PC-3 (cell line): ENCODE measurements around the gene CCDC192.

Experiments
- EZH2 ChIP-seq: fragments of 300-600 bp; sonication (generic); IDR thresholded peaks from one replicate; pipeline ENCODE4 v1.6.1; 2017; ENCODE audit warnings: antibody characterized with exemption, mild to moderate bottlenecking, low read length; ENCODE audit not compliant: unreplicated experiment
- TF ChIP-seq, protein P1 (sequence below): fragments of 300-600 bp; sonication (generic); conservative IDR thresholded peaks from 2 replicates; pipeline ENCODE4 v1.5.1; 2017; ENCODE audit warnings: antibody characterized with exemption, low read depth, mild to moderate bottlenecking, low read length

DNA sequence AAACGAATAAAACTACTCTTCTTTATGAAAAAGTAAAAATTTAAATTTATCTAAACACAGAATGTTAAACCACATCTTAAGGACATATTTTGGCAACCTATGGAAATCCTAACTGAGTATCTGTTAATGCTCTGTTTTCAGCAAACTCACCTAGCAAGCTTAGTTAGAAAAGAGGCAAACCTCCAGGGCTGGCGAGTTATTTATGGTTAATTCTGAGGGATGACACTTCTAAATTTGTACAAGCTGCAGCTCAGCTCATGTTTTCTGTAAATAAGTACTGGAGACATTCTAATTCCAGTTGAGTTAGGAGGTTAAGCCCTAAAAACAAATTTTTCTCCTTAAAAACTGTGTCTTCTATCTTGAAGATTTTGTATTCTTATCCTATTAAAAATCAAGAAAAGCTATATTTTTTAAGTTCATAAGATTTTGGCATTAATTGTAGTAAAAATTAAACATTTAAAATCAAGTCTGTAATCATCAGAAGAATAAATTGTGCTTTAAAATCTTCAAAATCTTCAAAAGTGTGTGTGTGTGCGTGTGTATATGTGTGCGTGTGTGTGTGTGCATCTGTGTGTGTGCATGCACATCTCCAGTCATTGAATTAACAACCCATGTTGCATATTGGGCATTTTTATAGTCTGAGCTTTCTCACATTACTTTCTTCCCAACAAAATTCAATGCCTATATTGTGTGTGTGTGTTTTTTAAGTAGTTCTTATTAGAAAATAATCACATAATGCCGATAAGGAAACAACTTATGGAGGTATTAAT is 127.8 kb downstream of the CCDC192 start:
- TF ChIP-seq, protein P1, sequence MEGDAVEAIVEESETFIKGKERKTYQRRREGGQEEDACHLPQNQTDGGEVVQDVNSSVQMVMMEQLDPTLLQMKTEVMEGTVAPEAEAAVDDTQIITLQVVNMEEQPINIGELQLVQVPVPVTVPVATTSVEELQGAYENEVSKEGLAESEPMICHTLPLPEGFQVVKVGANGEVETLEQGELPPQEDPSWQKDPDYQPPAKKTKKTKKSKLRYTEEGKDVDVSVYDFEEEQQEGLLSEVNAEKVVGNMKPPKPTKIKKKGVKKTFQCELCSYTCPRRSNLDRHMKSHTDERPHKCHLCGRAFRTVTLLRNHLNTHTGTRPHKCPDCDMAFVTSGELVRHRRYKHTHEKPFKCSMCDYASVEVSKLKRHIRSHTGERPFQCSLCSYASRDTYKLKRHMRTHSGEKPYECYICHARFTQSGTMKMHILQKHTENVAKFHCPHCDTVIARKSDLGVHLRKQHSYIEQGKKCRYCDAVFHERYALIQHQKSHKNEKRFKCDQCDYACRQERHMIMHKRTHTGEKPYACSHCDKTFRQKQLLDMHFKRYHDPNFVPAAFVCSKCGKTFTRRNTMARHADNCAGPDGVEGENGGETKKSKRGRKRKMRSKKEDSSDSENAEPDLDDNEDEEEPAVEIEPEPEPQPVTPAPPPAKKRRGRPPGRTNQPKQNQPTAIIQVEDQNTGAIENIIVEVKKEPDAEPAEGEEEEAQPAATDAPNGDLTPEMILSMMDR = no peak
- no peak for TF ChIP-seq EZH2
